ENCODE results near the gene NTM.
"Not testable (repeated sequence)": the region's sequence is repeated elsewhere in the genome, so short reads cannot be mapped to it uniquely, and the experiment has no call there.

Gene NTM

DNA sequence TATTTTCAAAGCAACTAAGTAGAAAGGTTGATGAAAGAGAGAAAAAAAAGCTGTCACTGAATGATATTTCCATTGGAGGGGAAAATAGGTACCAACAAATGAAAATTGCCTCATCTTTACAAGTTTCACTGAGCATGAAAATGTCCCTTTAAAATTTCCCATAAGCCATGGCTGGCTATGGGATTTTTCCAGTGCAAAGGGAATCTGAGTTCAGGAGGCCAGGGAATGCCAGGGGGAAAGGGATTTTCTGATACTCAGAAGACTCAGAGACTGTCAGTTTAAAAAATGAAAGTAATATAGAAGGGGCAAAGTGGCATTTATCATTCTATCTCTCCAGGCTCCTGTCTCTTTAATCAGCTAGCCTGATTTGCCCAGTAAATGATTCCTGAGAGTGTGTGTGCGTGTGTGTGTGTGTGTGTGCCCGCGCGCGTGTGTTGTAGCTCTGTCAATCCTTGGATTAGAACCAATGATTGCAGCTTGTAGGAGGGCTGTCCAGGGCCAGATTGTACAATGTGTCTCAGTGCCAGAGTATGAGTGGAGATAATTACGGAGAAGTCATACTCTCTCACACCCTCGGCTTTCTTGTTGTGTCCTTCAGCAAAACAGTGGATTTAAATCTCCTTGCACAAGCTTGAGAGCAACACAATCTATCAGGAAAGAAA is at the start of gene NTM:
Gene NTM, plus strand, starts transcription at position 526 of the 662 bp plus-strand sequence.
- no peak for DNase-seq (ENCODE audit: low read depth)

DNA sequence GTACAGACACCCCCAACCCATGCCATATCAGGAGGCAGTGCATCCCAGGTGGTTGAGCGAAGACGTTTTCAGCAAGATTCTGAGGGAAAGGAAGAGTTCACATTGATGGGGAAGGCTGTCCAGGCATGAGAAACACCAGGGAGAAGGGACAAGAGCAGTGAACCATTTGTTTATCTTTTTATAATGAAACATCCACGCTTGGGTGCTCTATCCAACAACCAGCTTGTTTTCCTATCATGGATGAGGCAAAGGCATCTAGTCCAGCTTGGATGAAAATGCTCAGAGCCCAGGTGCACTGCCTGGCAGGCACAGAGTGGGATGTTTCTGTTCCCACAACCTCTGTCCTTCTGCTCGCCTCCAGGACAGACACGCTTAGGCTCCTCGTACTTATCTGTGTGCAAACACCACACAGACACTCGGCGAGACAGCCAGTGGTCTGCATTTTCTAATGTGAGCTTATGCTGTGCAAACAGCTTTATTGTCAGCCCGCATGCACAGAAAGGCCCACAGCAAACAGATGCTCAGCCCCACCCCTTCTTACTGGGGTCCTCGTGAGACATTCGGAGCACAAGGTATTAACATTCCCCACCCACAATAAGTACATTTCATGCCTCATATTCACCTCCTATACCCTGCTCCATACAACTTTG is 45.4 kb upstream of the NTM start:
- DNase-seq (ENCODE audit: low read depth): no peak

GRCh38 chr11:131326829-131327228 is 43.6 kb upstream of the NTM start:
- DNase-seq (ENCODE audit: low read depth): no peak

DNA sequence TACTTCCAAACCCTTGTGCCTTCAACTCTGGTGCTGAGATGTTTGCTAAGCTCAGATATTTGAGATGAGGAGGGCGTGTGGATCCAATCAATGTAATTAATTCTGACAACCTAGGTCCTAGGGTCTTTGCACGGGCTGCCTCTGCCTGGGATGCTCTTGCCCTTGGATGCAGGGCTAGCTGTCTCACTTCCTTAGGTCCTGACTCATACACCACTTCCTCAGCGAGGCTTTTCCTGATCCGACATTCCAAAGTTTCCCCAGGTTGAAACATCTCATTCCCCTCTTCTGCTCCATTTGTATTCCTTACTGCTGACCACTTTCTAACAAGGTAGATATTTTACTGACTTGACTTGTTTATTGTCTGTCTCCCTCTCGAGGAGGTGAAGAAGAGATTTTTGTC is 43.0 kb upstream of the NTM start:
- no peak for DNase-seq (ENCODE audit: low read depth)

DNA sequence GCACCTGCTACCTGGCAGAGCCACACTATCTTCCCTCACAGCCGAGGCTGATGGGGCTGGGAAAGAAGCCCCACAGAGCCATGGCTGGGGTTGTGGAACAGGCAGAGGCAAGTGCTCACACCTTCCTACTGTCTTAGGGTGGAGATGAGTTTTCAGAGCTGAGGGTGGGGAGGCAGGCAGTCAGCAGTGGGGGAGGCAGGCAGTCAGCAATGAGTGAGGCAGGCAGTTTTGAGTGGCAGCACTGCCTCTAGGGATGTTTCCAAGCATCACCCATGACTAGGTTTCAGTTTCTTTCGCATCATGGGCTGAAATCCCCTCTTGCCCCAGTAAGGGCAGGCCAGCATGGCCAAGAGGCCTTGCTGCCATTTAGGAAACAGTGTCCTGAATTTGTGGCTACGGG is 41.6 kb upstream of the NTM start:
- no peak for DNase-seq (ENCODE audit: low read depth)

- no peak for DNase-seq (ENCODE audit: low read depth)
Measured at GRCh38 chr11:131331010-131331409, 39.4 kb upstream of the NTM start.

DNA sequence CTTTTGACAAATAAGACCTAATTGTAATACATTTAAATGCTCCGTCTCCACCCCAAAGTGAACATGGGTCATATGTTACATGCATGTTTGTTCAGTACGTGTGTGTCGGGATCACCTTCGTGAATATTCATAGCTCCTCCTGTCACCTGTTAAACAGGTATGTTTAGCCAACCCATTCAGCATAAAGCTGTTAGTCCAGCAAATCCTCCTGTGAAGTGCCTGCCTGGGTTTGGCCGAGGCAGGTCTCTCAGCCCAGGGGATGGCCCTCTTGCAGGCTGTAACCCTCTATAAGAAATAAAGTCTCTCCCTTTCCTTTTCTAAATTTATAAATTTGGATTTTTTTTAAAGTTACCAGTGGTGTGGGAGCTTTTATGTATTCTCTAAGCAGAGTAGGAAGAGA is 38.9 kb upstream of the NTM start:
- DNase-seq (ENCODE audit: low read depth): no peak

DNA sequence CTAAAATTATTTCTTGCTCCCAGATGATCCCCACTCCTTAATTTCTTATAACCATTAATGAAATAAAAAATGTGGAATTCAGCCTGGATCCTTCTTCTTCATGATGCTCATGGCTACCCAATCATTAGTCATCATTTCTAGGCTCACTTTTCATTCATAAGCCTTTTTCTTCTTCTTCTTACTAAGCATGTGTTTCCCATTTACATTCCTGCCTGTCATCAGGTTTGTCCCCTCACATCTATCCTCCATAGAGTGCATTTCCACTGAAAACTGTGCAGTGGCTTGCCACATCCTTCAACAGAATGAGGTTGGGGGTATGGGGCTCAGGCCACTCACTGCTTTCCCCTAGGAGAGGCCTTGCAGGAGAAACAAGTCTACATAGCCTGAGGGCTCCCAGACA is 35.8 kb upstream of the NTM start:
- DNase-seq (ENCODE audit: low read depth): no peak

DNA sequence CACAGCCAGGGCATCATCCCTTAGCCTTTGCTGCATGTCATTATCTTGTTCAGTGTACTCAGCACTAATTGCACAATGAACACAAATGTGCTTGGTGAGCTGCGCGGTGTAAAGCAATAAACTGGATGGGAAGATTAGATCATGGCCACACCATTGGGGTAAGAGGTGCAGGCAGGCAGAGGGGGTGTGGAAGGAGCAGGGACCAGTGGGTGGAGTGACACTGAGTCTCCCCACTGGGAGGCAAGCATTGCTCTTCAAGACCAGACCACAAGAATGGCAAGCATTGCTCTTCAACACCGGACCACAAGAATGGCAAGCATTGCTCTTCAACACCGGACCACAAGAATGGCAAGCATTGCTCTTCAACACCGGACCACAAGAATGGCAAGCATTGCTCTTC is 28.5 kb upstream of the NTM start:
- not testable (repeated sequence) for DNase-seq (ENCODE audit: low read depth)

DNA sequence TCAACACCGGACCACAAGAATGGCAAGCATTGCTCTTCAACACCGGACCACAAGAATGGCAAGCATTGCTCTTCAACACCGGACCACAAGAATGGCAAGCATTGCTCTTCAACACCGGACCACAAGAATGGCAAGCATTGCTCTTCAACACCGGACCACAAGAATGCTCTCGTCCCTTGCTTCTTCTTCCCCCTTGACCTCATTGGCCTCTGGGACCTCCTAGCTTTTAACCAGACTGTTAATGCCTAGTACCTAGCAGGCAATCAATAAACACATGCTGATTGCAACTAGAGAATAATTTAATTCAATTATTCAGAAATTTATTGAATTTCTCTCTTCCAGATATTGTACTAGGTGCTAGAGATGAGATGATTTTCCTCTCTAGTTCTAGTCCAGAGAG is 28.0 kb upstream of the NTM start:
- DNase-seq (ENCODE audit: low read depth): not testable (repeated sequence)

DNA sequence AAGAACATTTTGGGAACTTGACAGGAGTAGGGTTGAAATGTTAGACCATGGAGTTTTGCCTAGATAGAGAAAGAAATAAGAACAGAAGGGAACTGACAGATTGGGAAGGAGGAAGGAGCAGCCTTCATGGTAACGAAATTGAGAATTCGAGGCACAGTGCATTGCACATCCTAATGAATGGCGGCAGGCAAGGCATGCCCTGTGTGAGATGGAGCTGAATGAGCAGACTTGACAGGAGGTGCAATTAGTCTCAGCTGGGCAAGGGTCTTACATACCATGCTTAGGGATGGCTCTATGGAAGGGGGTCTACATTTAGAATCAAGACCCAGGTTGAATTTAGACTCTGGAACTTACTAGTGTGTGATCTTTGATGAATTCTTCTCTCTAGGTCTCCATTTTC is 25.0 kb upstream of the NTM start:
- DNase-seq (ENCODE audit: low read depth): no peak

DNA sequence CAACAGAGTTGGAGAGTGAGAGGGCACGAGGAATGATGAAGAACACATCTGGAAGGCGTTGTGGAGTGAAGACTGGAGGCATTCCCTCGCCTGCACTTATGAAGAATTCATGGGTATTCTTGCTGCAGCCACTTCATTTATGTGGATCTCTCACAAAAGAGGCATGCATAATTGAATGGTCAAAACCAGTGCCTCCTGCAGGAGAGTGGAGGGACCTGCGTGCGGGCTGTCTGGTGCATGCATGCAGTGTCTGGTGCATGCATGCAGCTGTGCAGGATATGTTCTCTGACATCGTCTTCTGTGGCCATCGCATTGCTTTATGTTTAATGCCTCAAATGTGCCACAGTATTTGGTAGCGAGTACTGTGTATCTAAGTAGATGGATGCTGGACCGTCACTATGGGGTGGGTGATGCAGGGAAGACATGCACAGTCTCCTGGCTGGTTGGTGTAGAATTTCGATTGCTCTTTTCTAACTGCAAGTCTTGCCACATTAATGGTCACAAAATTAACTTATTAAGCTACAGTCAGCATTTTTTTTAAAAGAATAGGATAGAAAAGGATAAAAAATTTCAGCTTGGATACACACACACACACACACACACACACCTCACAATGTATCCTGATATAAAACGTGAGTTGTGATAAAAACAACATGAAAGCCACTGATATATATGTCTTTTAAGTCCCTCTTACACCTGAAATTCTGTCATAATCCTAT is 20.9 kb upstream of the NTM start:
- DNase-seq (ENCODE audit: low read depth): no peak

DNA sequence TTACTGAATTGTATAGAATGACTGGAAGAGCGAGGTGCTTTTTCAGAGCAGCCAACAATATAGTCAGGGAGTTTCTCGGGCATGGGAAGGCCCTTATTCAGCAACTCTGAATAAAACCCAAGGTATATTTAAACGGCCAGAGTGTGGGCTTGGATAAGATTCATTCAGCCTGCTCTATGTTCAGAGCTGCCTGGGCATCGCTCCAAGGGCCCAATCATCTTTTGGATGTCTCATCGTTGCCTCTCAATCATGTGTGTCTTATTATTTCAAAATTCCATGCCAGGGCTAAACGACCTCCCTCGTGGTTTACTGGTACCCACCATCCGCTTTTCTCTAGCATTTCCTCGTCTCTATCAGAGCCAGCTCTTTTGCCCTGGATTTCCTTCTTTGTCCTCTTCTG is 19.5 kb upstream of the NTM start:
- DNase-seq (ENCODE audit: low read depth): no peak

DNA sequence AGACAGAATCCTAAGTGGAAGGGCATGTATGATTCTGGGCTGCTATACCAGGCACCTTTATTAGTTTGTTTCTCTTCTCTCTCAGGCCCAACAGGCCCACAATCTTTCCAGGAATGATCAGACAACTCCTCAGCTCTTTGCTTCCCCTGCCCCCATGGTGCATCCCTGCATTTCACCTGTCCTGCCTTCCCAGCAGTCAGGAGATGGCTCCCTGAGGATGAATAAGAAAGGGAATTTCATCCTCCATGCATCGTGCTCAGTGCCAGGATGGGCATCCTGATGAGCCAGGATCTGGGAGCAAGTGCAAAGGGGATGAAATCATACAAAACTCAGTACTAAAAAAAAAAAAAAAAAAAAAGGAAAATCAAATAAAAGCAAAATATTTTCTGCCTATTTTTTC is 18.6 kb upstream of the NTM start:
- no peak for DNase-seq (ENCODE audit: low read depth)

DNA sequence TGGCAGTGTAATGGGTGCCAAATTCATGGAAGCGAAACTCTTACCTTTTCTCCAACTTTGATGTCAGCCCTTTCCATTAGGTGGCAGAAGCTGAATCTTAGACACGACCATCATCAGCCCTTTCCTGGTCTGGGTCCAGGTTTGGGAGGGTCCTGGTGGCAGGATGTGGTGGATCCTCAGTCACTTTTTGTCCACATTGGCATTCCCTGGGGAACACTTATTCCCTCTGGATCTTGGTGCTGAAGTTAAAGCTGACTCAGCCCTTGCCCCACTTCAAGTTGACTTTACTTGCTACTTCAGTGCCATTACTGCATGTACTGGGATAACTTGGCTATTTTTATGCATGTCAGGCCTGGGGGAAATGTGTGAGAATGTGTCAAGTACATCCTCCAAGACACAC is 16.6 kb upstream of the NTM start:
- no peak for DNase-seq (ENCODE audit: low read depth)

- DNase-seq (ENCODE audit: low read depth): no peak
Measured at GRCh38 chr11:131354251-131354701, 16.1 kb upstream of the NTM start.

- no peak for DNase-seq (ENCODE audit: low read depth)
Measured at GRCh38 chr11:131356206-131356605, 14.2 kb upstream of the NTM start.

GRCh38 chr11:131365329-131365930 is 5.0 kb upstream of the NTM start:
- DNase-seq (ENCODE audit: low read depth): no peak

- DNase-seq (ENCODE audit: low read depth): no peak
Measured at GRCh38 chr11:131370901-131371790, 731 bp downstream of the NTM start.

- DNase-seq (ENCODE audit: low read depth): no peak
Measured at GRCh38 chr11:131371791-131372104, 1.3 kb downstream of the NTM start.

DNA sequence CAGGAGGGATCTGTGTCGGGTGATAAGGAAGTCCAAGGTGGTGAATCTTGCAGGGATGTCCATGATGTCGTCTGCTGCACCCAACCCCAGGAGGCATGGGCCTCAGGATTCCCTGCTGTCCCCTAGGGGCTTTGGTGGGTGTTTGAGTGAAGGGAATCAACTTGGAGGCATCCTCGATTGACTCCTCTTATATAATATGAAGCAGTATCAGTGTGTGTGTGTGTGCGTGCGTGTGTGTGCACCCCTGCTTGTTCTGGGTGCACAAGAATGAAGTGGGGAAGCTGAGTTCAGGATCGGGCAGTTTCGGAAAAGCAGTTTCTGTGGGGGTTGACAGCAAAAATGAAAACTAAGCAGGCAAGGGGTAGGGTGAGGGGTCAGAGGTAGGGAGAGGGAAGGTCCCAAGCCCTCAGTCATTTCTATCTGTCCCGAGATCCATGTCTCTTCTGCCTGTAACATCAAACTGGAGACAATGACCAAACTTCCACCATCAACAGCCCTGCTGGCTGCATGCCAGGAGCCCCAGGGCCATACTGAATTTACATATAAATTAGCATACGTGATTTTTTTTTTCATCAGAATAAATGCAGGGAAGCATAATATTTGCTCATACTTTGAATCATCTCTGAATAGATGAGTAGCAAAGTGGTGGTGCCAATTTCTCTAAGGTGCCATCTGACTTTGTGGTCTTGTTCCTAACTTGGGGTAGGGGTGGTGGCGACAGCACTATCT is 2.0 kb downstream of the NTM start:
- no peak for DNase-seq (ENCODE audit: low read depth)

All from activated T-helper 9 cell treated with anti-CD3 and anti-CD28 coated beads, Interleukin-2, amount 50 U/mL, for 16 hours (primary cell).